ENCODE data around the gene KANK2.
A peak's percentile ranks its signal among the peaks of the same experiment; 100 is the strongest.

DNA sequence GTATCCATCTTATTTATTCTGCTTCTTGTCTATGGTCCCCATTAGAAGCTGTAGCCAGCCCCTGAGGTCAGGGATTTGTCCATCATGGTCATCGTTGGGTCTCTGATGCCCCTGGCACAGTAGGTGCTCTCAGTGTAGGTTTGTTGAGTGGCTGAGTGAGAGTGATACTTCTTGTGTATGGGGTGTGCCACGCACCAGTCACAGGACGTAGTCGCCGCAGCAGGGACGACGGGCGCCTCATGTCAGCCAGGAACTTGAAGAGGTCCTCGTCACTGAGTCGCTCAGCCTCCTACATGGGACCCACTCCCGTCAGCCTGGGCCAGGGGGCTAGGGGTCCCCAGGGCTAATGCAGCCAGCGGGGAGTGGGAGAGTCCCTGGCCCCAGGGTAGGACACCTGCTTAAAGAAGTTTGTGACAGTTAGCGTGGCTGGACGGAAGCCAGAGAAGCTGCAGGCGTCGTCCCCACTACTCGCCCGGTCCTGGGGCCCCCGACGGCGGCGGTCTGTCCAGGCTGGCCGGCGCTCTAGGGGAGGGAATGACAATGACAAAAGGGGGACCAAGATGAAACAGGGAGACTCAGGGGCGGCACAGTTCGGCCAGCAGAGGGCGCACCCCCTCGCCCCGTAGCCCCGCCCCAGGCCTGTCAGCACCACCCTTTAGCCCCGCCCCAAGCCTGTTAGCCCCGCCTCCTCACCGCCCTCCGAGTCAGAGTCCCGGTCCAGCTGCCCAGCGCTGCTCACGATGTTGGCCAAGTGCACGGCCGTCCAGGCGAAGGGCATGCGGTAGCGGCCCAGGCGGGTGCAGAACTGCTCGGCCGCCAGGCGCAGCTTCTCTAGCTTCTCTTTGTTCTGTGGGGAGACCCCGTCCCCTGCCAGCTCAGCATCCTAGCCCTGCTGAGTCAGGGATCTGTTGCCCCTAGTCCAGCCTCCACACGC lies 45.8 kb upstream of the KANK2 start:
- TF ChIP-seq, protein P1, sequence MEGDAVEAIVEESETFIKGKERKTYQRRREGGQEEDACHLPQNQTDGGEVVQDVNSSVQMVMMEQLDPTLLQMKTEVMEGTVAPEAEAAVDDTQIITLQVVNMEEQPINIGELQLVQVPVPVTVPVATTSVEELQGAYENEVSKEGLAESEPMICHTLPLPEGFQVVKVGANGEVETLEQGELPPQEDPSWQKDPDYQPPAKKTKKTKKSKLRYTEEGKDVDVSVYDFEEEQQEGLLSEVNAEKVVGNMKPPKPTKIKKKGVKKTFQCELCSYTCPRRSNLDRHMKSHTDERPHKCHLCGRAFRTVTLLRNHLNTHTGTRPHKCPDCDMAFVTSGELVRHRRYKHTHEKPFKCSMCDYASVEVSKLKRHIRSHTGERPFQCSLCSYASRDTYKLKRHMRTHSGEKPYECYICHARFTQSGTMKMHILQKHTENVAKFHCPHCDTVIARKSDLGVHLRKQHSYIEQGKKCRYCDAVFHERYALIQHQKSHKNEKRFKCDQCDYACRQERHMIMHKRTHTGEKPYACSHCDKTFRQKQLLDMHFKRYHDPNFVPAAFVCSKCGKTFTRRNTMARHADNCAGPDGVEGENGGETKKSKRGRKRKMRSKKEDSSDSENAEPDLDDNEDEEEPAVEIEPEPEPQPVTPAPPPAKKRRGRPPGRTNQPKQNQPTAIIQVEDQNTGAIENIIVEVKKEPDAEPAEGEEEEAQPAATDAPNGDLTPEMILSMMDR (IDR thresholded peaks at IDR 0.05), result peak; percentile 78 to 96 (median 93)
- peak; percentile 65 for TF ChIP-seq POLR2A (IDR thresholded peaks at IDR 0.05)

Measured in right lobe of liver (tissue), 4 donors.